Fibroblast of peridontal ligament (primary cell): Measurements from ENCODE around the gene CRYGS.
"Not testable (repeated sequence)": the region's sequence is repeated elsewhere in the genome, so short reads cannot be mapped to it uniquely, and the experiment has no call there.

Source experiments
- DNase-seq: peaks from one replicate; pipeline ENCODE4 v3.0.0-alpha.2; 2010; ENCODE audit errors: extremely low read depth

The CRYGS gene

GRCh38 chr3:186544281-186544680 is at the start of gene CRYGS:
Gene CRYGS, minus strand, starts transcription at chr3:186544380. Its CDS starts 54 bp downstream, at chr3:186544326.
- DNase-seq: peak; percentile 45

- DNase-seq: no peak
Measured at GRCh38 chr3:186593862-186594261, 49.7 kb upstream of the CRYGS start.

DNA sequence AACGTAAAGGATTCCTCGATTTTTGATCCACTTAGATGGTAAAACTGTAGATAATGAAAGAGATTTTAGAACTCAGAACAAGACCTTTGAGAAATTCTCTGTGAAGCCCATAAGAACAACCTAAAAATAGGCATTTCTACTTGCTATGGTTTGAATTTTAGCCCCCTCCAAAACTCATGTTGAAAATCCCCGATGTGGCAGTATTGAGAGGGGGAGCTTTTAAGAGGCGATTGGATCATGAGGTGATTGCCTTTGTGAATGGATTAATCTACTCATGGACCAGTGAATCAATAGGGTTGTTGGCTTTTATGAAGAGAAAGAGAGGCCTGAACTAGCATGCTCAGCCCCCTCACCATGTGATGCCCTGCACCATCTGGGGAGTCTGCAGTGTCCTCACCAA is 48.5 kb upstream of the CRYGS start:
- no peak for DNase-seq

DNA sequence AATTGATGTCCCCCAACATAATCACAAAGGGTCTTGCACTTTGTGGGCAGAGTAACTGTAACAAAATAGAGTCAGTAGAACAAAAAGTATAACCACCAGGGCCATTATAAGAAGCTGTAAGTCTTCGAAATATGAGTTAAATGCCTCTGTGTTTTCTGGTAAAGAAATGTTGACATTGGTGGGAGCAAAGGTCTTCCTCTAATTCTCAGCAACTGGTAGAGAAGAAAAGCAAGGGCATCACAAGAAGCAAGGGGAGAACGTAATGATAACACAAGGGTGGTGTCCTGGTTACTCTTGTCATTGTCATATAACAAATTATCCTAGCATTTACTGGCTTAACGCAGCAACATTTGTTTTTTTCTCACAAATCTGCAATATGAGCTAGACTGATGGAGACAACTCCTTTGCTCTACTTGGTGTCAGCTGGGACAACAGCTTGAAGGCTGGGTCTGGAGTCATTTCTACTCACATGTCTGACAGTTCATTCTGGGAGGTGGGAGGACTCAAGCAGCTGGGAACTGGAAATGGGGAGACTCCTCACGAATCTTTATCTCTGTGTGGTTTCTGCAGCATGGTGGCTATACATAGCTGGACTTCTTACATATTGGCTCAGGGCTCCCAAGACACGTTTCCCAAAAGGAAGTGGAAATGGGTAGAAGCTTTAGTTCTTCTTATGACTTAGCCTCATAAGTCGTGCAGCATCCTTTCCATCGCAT is 46.6 kb upstream of the CRYGS start:
- DNase-seq: no peak

DNA sequence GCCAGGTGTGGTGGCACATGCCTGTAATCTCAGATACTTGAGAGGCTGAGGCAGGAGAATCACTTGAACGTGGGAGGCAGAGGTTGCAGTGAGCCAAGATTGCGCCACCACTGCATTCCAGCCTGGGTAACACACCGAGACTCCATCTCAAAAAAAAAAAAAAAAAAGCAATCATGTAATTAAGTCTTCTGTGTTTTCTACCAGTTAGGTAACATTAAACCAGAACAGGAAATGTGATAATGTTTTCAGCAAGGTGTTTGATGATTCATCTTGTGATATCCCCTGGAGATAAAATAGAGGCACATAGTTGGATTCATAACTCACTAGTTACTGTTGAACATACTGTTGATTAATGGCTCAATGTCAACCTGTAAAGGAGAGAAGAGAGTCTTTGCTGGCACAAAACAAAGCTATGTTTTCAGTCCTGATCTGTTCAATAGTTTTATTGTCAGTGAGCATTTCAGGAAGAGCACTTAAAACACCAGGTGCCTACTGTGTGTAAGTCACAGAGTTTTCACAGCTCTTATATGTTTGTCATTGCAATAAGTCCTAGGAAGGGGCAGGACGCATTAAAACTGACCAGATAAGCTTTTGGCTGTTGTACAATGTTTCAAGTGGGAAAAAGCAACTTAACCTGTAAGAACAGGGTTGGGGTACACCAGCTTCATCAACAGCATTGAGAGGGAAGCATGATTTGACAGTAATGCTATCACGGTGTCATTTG is 45.8 kb upstream of the CRYGS start:
- no peak for DNase-seq

- peak; percentile 47 for DNase-seq
Measured at GRCh38 chr3:186589121-186589520, 44.9 kb upstream of the CRYGS start.

GRCh38 chr3:186588632-186589031 is 44.5 kb upstream of the CRYGS start:
- no peak for DNase-seq

DNA sequence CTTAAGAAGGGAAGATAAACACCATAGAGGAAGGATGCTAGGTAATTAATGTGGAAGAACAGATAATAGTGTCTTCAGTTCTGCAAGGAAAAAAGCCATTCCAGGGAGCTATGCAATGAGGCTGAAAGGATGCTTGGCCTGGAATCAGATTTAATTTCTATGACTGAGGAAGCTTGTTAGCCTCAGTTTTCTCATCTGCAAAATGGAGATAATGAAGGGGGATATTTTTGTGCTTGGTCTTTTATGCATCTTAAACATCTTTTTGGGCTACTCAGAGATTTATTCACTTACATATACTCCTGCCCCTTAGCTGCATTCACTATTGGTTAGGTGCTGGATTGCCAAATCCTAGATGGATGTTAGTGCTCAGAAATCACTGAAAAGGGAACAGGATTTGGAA is 43.0 kb upstream of the CRYGS start:
- no peak for DNase-seq

DNA sequence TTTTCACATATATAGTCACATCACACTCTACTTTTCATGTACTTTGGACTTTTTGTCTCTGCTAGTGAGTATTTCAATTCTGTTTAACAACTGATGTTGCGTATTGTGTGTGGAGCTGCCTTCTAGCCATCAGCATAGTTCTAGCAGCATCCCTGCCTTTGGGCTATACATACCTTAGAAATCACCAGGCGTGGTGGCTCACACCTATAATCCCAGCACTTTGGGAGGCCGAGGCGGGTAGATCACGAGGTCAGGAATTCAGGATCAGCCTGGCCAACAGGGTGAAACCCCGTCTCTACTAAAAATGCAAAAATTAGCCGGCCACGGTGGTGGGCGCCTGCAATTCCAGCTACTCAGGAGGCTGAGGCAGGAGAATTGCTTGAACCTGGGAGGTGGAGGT is 42.1 kb upstream of the CRYGS start:
- DNase-seq: not testable (repeated sequence)

GRCh38 chr3:186583831-186584230 is 39.7 kb upstream of the CRYGS start:
- DNase-seq: peak; percentile 36

DNA sequence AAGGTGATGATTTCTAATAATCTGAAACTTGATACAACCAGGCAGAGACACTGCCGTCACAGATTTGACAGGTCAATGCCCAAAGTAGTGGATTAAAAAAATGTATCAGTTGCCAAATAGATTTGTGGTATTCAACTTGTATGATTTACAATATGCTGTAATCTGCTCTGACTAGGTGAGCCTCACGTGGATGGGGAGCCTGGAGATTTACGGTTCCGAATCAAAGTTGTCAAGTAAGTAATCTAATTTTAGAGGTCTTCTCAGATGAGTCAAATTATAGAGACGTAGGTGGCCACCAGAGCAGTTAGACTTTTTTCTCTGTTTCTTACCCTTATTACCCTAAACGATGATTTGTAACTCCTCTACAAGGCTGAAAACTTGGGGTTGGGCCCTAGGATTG is 38.4 kb upstream of the CRYGS start:
- DNase-seq: no peak

- no peak for DNase-seq
Measured at GRCh38 chr3:186580785-186581184, 36.6 kb upstream of the CRYGS start.

DNA sequence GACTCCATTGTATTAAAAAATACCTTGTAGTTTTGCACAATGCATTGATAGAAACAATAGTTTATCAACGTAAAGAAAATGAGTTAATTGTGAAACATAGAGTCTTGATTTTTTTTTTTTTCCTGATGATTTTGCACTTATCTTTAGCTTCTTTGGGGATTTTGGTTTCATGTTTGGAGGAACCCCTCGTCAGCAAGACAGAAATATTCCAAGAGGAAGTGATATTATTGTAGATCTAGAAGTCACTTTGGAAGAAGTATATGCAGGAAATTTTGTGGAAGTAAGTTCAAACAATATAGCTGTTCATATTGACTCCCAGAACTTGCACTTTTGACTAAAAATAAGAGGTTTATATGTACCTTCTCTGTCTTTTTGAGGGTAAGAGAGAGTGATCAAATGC is 33.3 kb upstream of the CRYGS start:
- DNase-seq: no peak

DNA sequence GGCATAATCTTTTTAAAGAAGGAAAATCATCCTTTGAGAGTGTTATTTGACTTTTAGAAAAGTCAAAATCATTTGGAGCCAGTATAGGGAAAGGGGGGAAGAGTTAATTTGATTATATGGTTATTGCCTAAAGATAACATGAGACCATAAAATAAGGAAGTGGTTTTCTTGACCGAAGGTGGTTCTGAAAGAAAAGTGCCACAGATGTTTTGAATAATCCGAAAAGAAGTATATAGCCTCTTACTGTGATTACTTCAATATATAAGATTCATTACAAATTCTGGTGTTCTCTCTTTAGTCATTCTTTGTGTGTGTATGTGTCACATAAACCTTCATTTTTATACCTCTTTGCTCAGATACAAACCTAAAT is 27.4 kb upstream of the CRYGS start:
- DNase-seq: no peak

DNA sequence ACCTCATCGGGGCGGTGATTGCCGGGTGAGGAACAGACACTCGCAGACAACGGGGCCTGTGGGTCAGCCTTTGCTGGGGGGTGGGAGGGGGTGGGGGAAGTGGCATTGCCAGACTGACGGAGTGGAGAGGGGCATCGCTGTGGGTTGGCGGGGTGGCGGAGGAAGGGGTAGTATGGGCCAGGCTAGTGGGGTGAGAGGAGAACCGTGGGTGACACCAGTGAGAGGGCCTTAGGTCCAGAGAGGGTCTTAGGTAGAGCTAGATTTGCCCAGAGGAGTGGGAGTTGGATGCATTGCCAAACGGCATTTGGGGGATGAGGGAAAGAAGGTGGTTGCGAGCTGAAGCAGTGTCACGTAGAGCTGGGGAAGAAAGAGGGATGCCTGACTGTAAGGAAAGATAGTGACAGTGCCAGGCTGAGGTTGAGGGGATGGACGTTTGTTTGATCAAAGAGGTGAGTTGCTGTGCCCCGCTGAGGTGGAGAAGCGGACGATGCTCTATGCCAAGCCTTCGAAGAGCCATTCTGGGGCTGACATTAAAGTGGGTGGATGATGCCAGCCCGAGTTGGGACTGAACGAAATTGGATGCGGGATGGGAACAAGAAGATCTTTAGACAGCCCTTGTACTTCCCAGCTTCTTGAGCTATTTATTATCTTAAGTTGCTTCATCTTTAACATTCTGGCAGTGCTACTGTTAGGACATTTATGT is 26.9 kb upstream of the CRYGS start:
- DNase-seq: no peak

DNA sequence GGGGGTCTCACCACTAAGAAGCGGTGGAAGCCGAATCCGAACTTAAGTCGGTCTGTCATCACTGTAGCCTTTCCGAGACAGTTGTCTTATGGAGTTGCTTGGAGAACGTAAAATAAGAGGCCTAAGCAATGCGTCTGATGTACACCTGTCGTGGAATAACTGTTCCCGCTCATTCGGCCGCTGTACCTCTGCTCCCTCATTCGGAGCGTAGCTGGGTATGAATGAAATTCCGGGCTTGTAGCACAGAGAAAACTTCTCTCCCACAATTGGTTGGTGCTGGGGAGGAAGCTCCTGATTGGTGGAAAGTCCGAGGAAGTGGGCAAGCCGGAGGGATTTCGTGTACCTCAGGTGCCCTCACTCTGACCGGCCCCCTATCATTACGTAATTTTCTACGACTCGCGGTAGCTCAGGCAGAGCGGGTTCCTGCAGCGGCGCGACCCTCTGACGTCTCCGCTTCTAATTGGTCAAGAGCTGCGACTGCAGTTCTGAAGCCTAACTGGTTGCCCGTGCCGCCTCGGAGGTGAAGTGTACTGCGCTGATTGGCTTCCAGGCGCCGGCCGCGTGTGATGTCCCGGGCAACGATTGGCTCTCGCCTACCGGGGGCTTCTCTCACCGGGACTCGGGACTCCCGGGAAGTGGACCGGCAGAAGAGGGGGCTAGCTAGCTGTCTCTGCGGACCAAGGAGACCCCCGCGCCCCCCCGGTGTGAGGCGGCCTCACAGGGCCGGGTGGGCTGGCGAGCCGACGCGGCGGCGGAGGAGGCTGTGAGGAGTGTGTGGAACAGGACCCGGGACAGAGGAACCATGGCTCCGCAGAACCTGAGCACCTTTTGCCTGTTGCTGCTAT is 26.1 kb upstream of the CRYGS start, which contains the start of gene DNAJB11:
TSS of gene DNAJB11 (plus strand) at position 625 of the 845 bp plus-strand sequence. CDS start at position 803, 178 bp downstream.
- DNase-seq: peak; percentile 100

GRCh38 chr3:186569779-186570095 is 25.6 kb upstream of the CRYGS start:
- no peak for DNase-seq

DNA sequence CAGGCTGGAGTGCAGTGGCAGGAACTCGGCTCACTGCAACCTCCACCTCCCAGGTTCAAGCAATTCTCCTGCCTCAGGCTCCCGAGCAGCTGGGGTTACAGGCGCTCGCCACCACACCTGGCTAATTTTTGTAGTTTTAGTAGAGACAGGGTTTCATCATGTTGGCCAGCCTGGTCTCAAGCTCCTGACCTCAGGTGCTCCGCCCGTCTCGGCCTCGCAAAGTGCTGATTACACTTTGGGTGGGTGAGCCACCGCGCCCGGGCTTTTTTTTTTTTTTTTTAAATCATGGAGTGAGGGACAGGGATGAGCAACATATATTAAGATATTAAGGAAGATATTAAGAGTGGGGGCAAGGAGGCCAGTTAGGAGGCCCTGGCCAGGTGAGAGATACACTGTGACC is 25.2 kb upstream of the CRYGS start:
- DNase-seq: not testable (repeated sequence)

GRCh38 chr3:186567072-186567921 is 23.1 kb upstream of the CRYGS start, which contains the start of gene TBCCD1:
Gene TBCCD1, minus strand, starts transcription at chr3:186567339. Its CDS starts 3,010 bp downstream, at chr3:186564329.
- peak; percentile 82 for DNase-seq

DNA sequence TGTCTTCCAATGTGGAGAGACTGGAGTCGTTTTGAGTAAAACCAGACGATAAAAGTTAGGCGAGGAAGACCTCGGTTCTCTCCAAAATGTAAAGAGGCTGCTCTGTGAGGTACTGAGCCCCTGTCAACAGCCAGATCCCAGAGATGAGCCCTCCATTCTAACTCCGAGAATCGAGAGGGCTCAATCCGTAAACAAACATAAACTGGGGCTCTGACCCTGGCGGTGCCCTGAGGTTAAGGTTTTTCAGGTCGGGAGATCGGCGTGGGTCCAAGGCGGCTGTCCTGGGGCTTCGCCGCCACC is 22.5 kb upstream of the CRYGS start:
- DNase-seq: peak; percentile 14

- DNase-seq: no peak
Measured at GRCh38 chr3:186564586-186564985, 20.4 kb upstream of the CRYGS start.
